Stimulated activated CD4-positive, alpha-beta T cell treated with anti-CD3 and anti-CD28 coated beads, Interleukin-4, amount 100 ng/mL, for 24 hours (primary cell): ENCODE results near the gene ULK3.

Experiments
- DNase-seq: peaks from one replicate; pipeline ENCODE4 v3.0.0-alpha.2; 2020

The ULK3 gene

GRCh38 chr15:74795966-74796625 is 46.9 kb downstream of the ULK3 start:
- peak; percentile 53 for DNase-seq

- DNase-seq: no peak
Observed at GRCh38 chr15:74794970-74795349, 48.0 kb downstream of the ULK3 start.

- DNase-seq: no peak
Observed at GRCh38 chr15:74794248-74794969, 48.5 kb downstream of the ULK3 start.

- DNase-seq: peak; percentile 69
Observed at GRCh38 chr15:74793135-74794028, 49.6 kb downstream of the ULK3 start.

DNA sequence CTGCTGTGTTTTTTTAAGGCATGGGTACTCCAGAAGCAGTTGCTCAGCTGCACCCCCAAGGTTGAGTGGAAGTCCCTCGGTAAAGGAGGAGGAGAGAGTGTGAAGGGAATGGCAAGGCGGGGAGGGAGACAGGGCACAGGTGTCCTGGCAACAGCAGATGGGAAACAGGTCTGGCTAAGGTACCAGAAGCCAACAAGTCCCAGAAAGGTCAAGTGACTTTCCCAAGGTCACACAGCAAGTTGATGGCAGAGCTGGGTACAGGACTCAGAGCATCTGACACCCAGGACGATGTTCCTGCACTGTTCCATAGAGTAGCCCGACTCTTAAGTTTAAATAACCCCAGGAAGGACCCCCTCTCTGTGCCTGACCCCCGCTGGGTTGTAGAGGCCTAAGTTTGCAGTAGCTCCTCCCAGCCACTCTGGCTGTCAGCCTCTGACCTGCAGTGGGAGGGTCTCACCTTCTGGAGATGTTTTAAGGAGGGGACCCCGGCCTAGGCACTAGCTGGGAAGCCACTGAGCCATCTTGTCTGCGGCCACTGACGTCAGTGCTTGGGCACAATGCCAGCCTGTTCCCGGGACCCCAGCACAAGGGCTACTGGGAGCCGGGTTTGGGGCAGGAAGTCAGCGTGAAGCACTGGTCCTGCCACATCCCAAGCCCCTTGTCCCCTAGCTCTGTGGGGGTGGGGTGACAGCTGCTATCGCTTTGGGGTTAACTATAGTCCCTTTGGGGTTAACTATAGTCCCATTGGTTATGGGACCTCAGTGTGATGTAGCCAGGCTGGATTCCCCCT is 50.5 kb downstream of the ULK3 start:
- DNase-seq: no peak

GRCh38 chr15:74791667-74792066 is 51.3 kb downstream of the ULK3 start:
- no peak for DNase-seq

DNA sequence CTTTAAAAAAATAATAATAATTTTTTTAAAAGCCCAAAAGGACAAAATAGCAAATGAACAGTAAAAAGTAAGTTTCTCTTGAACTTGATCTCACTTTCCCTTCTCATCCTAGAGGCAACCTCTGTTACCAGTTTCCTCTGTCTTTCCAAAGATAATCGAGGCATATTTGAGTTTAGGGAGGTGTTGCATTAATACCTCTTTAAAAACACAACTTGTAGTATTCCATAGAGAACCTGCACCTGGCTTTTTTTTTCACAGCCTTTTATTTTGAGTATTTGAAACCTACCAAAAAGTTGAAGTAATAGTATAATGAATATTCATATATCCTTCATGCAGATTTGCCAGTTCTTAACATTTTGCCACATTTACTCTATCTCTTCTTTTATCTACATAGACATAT is 51.9 kb downstream of the ULK3 start:
- no peak for DNase-seq

- peak; percentile 58 for DNase-seq
Observed at GRCh38 chr15:74790080-74790916, 52.7 kb downstream of the ULK3 start.

DNA sequence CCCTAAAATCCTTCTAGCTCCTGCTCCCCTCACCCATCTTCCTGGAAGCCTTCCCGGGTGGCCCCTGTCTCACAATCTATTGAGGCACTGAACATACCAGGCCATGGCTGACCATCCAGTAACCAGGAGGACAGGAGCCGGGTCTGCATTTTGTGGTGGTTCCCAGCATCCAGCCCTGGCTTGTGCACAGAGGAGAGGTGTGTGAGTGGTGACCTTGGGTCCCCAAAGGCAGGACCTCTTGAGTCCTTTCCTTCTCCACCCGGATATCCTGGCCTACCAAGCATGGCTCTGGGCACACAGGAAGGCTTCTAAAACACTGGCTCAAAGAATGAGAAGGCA is 53.2 kb downstream of the ULK3 start:
- no peak for DNase-seq

DNA sequence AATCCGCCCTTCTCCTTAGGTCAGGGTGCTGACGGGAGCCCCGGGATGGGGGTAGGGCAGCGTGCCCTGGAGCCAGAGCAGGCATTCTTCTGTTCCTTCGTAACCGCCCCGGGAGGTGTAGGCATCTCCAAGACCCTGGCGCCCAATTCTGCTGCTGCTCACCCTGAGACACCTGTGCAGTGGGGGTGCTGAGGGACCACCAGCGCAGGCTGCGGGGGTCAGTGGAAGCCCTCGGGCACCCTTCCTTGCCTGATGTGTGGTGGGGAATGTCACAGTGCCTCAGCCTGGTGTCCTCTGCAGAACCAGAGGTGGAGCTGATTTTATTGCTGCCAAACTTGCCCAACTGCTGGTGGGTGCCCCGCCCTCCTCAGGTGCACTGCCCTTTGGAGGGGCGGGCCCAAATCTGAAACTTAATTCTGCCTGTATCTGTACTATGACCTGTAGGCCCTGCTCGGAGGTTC is 53.8 kb downstream of the ULK3 start:
- no peak for DNase-seq

- no peak for DNase-seq
Observed at GRCh38 chr15:74788683-74789151, 54.2 kb downstream of the ULK3 start.

DNA sequence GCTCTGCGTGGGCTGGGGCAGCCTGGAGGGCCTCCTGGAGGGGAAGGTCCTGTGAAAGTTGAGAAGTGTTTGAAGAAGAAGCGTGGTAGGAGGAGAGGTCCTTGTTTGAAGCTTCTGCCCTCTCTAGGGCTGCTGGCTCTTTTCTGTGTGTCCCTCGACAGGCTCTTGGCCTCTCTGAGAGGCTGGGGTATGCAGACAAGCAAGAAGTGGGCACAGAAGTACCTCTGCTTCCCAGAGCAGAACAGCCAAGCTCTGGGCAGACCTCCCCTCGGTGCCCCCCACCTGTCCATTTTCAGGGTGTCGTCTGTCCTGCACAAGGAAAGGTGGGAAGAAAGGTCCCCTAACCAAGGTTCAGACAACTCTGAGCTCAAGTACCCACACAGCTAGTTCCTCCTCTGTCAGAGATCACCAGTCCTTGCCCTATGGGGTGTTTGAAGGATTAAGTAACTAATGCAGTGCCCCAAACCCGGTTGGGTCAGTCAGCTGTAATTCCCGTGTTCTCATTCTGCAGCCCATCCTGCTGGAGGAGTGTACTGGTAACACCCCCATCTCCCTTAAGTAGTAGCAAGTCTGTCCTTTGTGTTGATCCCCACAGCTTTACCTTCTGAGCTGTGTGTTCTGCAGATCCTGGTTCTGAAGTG is 54.8 kb downstream of the ULK3 start:
- no peak for DNase-seq

GRCh38 chr15:74787251-74788041 is 55.5 kb downstream of the ULK3 start:
- DNase-seq: peak; percentile 93

DNA sequence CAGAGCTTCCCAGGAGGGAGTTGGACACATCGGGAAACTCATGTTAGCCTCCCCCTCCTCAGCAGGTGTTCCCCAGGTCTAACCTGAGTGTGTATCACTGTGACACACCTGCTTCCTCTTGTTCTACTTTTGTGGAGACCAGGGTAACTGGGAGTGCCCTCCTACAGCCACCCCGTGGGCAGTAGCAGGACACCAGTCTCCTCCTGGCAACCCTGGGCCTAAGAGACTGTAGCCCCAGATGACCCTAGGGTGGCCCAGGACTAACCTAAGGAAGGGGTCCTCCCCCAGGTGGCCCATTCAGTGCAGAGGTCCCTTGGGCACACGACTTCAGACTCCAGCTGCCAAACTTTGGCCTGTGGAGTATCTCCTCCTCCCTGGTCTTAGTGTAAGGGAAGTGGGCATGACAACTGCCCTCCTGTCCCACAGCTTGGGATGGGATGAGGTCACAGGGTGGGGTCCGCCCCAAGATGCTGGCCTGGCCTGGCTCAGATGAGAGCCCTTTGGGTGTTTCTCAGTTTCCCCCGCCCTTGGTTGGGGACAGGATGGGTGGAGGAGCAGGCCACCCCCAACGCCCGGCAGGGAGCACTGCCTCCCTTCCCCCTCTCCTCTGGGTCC is 56.3 kb downstream of the ULK3 start:
- no peak for DNase-seq
